KMS-11 (cell line): Measurements from ENCODE around the gene RABEP2.

Experiments
- H2AFZ ChIP-seq: fragments of 200-600 bp; sonication (generic); 2 replicates; pipeline ENCODE4 v1.6.1; 2016; ENCODE audit warnings: antibody characterized with exemption, mixed run types, low read depth
- H3K27ac ChIP-seq: fragments of 200-600 bp; sonication (generic); 2 replicates; pipeline ENCODE4 v1.6.1; 2016; ENCODE audit warnings: mild to moderate bottlenecking, mixed run types
- H3K27me3 ChIP-seq: fragments of 200-600 bp; sonication (generic); 2 replicates; pipeline ENCODE4 v1.6.1; 2017; ENCODE audit warnings: mild to moderate bottlenecking, low read depth, mixed run types, moderate library complexity; ENCODE audit not compliant: insufficient read depth
- H3K36me3 ChIP-seq: fragments of 200-600 bp; sonication (generic); 2 replicates; pipeline ENCODE4 v1.6.1; 2017; ENCODE audit warnings: mild to moderate bottlenecking, mixed run types; ENCODE audit not compliant: insufficient read depth
- H3K4me1 ChIP-seq: fragments of 200-600 bp; sonication (generic); 2 replicates; pipeline ENCODE4 v1.6.1; 2016; ENCODE audit warnings: mild to moderate bottlenecking, low read depth, mixed run types; ENCODE audit not compliant: poor library complexity, severe bottlenecking
- H3K4me2 ChIP-seq: fragments of 200-600 bp; sonication (generic); 2 replicates; pipeline ENCODE4 v1.7.0; 2016; ENCODE audit warnings: mild to moderate bottlenecking, mixed run types
- H3K4me3 ChIP-seq: fragments of 200-600 bp; sonication (generic); IDR thresholded peaks from 2 replicates; pipeline ENCODE4 v1.6.1; 2017; ENCODE audit warnings: low read depth, low read length, mixed read lengths; ENCODE audit not compliant: insufficient read depth
- H3K79me2 ChIP-seq: fragments of 200-600 bp; sonication (generic); 2 replicates; pipeline ENCODE4 v1.6.1; 2016; ENCODE audit warnings: low read depth, mixed run types; ENCODE audit not compliant: insufficient read depth
- H3K9ac ChIP-seq: fragments of 200-600 bp; sonication (generic); 2 replicates; pipeline ENCODE4 v1.6.1; 2016; ENCODE audit warnings: mild to moderate bottlenecking, mixed run types
- H4K20me1 ChIP-seq: fragments of 200-600 bp; sonication (generic); 2 replicates; pipeline ENCODE4 v1.6.1; 2016; ENCODE audit warnings: mild to moderate bottlenecking, mixed run types; ENCODE audit not compliant: insufficient read depth
- TF ChIP-seq, protein P1 (sequence below): fragments of 200-600 bp; sonication (generic); conservative IDR thresholded peaks from 2 replicates; pipeline ENCODE4 v1.6.1; 2017; ENCODE audit warnings: low read depth, mild to moderate bottlenecking, antibody characterized with exemption, low read length, moderate library complexity, mixed read lengths

The RABEP2 gene

DNA sequence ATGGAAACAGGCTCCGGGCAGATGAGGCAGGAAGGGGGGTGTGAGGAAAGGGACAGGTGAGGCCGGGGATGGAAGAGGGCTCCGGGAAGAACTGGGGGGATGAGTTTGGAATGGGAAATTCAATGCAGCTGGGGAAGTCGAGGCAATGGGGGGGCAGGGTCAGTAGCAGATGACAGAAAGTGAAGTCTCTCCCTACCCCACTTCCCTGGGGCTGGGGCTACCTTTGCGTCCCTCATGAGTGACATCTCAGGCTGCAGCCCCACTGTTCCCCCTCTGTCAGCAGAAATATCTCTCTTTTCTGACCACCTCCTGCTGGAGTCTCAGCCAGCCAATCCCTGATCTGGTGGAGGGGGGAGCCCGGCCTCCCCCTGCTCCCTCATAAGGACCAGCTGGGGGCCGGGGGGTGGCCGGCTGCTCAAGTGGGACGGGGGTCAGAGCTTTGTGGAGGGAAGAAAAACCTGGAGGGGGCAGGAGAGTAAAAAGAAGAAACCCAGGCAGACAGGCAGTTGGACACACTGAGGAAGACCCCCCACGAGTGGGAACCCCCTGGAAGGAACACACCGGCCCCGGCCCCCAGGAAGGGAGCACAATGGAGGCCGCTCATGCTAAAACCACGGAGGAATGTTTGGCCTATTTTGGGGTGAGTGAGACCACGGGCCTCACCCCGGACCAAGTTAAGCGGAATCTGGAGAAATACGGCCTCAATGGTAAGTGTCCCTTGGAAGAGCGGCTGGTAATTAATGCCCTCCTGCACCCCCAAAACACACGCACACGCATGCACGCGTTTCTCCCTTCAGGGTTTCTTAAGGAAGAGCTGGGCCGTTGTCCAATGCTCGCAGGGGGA is 46.7 kb downstream of the RABEP2 start, which contains the start of gene ATP2A1:
Gene ATP2A1 (plus strand): TSS at position 406 of the 844 bp plus-strand sequence. CDS start 184 bp downstream, at position 590.
- H4K20me1 ChIP-seq: no peaks in the 10 kb centered on the region
- TF ChIP-seq, protein P1, sequence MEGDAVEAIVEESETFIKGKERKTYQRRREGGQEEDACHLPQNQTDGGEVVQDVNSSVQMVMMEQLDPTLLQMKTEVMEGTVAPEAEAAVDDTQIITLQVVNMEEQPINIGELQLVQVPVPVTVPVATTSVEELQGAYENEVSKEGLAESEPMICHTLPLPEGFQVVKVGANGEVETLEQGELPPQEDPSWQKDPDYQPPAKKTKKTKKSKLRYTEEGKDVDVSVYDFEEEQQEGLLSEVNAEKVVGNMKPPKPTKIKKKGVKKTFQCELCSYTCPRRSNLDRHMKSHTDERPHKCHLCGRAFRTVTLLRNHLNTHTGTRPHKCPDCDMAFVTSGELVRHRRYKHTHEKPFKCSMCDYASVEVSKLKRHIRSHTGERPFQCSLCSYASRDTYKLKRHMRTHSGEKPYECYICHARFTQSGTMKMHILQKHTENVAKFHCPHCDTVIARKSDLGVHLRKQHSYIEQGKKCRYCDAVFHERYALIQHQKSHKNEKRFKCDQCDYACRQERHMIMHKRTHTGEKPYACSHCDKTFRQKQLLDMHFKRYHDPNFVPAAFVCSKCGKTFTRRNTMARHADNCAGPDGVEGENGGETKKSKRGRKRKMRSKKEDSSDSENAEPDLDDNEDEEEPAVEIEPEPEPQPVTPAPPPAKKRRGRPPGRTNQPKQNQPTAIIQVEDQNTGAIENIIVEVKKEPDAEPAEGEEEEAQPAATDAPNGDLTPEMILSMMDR: no peak
- H3K27me3 ChIP-seq: no peaks in the 10 kb centered on the region
- H3K9ac ChIP-seq: peak within 1 kb of the TSS; percentile 62; the same call in 1 of the 2 replicates
- H2AFZ ChIP-seq: peak within 1 kb of the TSS; percentile 83
- peak within 1 kb of the TSS; percentile 47 for H3K4me2 ChIP-seq
- H3K79me2 ChIP-seq: no peaks in the 10 kb centered on the region
- H3K4me3 ChIP-seq: peak within 1 kb of the TSS; percentile 49
- H3K36me3 ChIP-seq: no peaks in the 10 kb centered on the region; the same call in 1 of the 2 replicates
- H3K27ac ChIP-seq: no peak within 1 kb of the TSS
- H3K4me1 ChIP-seq: peaks cover 38% of the 10 kb centered on the region

DNA sequence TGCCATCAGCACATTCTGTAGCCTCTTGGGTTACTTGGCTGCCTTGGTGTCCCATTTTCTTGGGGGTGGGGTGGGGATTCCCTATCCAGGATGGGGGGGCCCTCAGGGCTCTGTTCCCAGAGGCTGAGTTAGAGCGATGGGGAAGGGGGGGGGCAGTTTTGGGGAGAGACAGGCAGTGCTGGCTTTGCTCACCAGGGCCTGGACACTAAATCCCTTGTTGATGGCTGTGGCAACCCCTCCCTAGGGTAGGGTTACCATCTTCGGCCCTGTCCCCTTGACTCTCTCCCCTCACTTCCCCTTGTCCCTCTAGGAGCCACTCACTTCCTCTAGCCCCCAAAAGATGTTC is 47.4 kb downstream of the RABEP2 start:
- Histone ChIP-seq H3K27me3 (no peaks in the 10 kb centered on the region), H3K79me2 (no peaks in the 10 kb centered on the region), H3K4me3 (no peak overlapping the region), H3K4me2 (peak overlapping the region; percentile 47; the same call in 1 of the 2 replicates), H2AFZ (no peak overlapping the region), H3K9ac (no peak overlapping the region), H3K27ac (no peak overlapping the region), H4K20me1 (no peaks in the 10 kb centered on the region), H3K4me1 (peaks cover 38% of the 10 kb centered on the region), H3K36me3 (no peaks in the 10 kb centered on the region; the same call in 1 of the 2 replicates)
- TF ChIP-seq, protein P1: no peak

DNA sequence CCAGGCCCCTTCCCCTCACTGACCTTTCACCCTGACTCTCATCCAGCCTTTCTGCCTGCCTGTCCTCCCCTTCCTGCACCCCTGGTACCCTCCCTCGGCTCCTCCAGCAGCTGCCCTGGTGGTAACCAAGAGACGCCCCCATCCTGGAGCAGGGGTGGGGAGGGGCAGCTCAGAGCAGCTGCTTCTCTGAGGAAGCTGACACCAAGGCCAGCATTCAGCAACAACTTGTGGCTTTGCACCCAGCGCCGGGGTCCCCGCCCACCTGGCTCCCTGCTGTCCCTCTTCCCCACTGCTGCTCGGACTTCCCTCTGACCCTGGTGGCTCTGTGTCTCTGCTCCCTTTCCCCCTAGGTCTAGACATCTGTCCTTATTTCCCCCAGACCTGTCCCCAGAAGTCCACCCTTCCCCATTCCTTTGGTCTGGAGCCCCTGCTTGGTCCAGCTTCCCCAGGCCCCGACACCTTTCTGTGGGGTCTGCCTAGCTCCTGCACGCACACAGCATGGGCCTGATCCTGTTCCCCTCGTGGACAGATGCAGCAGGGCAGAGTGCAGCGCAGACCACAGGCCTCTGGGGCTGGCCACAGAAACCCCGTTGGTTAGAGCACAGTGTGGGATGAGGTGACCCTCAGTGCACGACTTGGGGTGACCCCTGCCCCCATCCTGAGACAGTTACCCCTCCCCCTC is 47.9 kb downstream of the RABEP2 start:
- H3K4me3 ChIP-seq: no peak overlapping the region
- H3K27ac ChIP-seq: no peak overlapping the region
- H3K4me1 ChIP-seq: peaks cover 38% of the 10 kb centered on the region
- peak overlapping the region; percentile 47; the same call in 1 of the 2 replicates for H3K4me2 ChIP-seq
- no peaks in the 10 kb centered on the region for H3K27me3 ChIP-seq
- H4K20me1 ChIP-seq: no peaks in the 10 kb centered on the region
- no peaks in the 10 kb centered on the region; the same call in 1 of the 2 replicates for H3K36me3 ChIP-seq
- H2AFZ ChIP-seq: no peak overlapping the region
- no peaks in the 10 kb centered on the region for H3K79me2 ChIP-seq
- TF ChIP-seq, protein P1: no peak
- no peak overlapping the region for H3K9ac ChIP-seq

DNA sequence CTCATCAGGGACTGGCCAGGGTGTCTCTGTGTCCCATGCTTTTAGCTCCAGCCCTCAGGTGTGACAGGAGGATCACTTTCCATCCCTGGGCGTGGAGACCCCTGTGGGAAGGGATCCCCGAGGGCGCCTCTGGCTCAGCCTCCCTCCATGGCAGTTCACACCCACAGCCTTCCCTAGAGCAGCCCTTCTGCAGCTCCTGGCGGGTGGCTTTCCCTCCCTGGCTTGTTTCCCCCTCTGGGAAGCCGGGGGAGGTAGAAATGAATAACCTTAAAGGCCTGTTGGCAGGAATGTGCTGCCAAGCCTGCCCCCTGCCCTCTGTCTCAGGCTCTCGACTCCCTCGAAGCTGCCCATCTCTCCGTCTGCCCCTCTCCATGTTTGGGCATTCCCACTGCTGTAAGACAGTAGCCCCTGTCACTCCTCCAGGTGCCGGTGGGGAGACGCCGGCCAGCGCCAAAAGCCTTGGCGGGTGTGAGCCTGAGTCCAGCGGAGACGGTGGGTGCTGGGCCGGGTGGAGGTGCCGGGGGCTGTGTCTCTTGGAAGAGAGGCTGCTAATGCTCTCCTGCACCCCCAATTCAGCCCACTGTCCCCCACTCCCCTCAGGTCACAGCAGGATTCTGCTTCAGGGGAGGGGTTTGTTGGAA is 48.9 kb downstream of the RABEP2 start:
- TF ChIP-seq, protein P1: no peak
- H3K4me3 ChIP-seq: no peak overlapping the region
- no peaks in the 10 kb centered on the region for H3K79me2 ChIP-seq
- H3K4me2 ChIP-seq: no peak overlapping the region
- no peak overlapping the region for H3K27ac ChIP-seq
- H2AFZ ChIP-seq: no peak overlapping the region
- no peaks in the 10 kb centered on the region for H4K20me1 ChIP-seq
- no peaks in the 10 kb centered on the region for H3K27me3 ChIP-seq
- no peak overlapping the region for H3K9ac ChIP-seq
- peaks cover 31% of the 10 kb centered on the region for H3K4me1 ChIP-seq
- H3K36me3 ChIP-seq: peaks cover 2% of the 10 kb centered on the region; the same call in 1 of the 2 replicates
